ENCODE measurements around the gene MAST1. TPM values are rescaled to one million over a fixed set of nuclear protein-coding genes. Genes with fewer than 3 reads are reported as not detected.
"Not testable (repeated sequence)": the region's sequence is repeated elsewhere in the genome, so short reads cannot be mapped to it uniquely, and the experiment has no call there.

Gene MAST1
- total RNA-seq, 4 donors from 2014 or later: 0.50 to 0.91 (median 0.76) TPM

DNA sequence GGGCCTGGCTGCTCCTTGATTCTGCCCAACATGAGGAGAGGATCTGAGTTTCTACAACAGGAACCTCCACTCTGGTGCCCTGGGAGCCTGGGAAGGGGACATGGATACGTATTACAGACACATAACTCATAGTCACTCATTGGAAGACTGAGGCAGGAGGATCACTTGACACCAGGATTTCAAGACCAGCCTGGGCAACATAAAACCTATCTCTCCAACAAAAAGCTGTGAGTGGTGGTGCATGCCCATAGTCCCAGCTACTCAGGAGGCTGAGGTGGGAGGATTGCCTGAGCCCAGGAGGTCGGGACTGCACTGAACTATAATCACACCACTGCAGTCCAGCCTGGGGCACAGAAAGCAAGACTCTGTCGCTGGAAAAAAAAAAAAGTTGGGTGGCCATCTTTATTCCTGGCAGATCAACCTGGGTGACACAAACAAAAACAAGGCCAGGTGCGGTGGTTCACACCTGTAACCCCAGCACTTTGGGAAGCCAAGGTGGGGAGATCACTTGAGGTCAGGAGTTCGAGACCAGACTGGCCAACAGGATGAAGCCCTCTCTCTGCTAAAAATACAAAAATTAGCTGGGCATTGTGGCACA, 49.8 kb downstream of the MAST1 start:
- intact Hi-C loops (cut with DNase I): no loop called here
- DNase-seq (ENCODE audit: extremely low spot score): no peak
- peaks cover 28 to 40% (median 38%) of the 10 kb centered on the region in 4 donors for H3K4me1 ChIP-seq
- WGBS: 87% methylated on average over 5 of the region's 5 CpGs
- H3K9me3 ChIP-seq: peaks cover 0 to 13% (median 6%) of the 10 kb centered on the region in 4 donors
- no peak overlapping the region for H3K4me3 ChIP-seq
- H3K36me3 ChIP-seq: peaks cover 0 to 6% (median 3%) of the 10 kb centered on the region in 4 donors
- no peak overlapping the region for H3K27ac ChIP-seq (replicated peaks in 1 of 4)
- TF ChIP-seq EP300 (IDR thresholded peaks at IDR 0.05) (no peak), POLR2AphosphoS5 (IDR thresholded peaks at IDR 0.05) (no peak), POLR2A (IDR thresholded peaks at IDR 0.05; ENCODE audit: low read depth) (no peak)
- TF ChIP-seq, protein P1, sequence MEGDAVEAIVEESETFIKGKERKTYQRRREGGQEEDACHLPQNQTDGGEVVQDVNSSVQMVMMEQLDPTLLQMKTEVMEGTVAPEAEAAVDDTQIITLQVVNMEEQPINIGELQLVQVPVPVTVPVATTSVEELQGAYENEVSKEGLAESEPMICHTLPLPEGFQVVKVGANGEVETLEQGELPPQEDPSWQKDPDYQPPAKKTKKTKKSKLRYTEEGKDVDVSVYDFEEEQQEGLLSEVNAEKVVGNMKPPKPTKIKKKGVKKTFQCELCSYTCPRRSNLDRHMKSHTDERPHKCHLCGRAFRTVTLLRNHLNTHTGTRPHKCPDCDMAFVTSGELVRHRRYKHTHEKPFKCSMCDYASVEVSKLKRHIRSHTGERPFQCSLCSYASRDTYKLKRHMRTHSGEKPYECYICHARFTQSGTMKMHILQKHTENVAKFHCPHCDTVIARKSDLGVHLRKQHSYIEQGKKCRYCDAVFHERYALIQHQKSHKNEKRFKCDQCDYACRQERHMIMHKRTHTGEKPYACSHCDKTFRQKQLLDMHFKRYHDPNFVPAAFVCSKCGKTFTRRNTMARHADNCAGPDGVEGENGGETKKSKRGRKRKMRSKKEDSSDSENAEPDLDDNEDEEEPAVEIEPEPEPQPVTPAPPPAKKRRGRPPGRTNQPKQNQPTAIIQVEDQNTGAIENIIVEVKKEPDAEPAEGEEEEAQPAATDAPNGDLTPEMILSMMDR (IDR thresholded peaks at IDR 0.05): no peak
- peaks cover 0 to 43% (median 21%) of the 10 kb centered on the region in 4 donors for H3K27me3 ChIP-seq

DNA sequence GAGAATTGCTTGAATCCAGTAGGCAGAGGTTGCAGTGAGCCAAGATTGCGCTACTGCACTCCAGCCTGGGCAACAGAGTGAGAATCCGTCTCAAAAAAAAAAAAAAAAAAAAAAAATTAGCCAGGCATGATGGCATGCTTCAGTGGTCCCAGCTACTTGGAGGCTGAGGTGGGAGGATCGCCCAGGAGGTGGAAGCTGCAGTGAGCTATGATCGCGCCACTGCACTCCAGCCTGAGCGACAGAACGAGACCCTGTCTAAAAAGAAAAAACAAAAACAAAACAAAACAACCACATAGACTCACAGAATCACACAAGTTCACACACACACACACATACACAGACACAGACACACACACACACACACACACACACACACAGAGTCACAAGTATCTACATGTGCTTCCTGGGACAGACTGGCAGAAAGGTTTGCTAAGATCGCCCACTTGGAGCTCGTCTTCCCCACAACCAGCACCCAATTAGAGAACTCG, 52.0 kb downstream of the MAST1 start:
- intact Hi-C loops (cut with DNase I); DNase-seq (ENCODE audit: extremely low spot score); H3K9me3 ChIP-seq: not testable (repeated sequence)
- peaks cover 0 to 22% (median 9%) of the 10 kb centered on the region in 4 donors for H3K27me3 ChIP-seq
- peak overlapping the region; percentile 27 to 98 (median 91) for H3K4me3 ChIP-seq
- WGBS: 34% methylated on average over 10 of the region's 10 CpGs
- H3K36me3 ChIP-seq: peaks cover 13 to 27% (median 26%) of the 10 kb centered on the region in 4 donors
- H3K27ac ChIP-seq (replicated peaks in 1 of 4): peak overlapping the region; percentile 55 to 91 (median 80)
- H3K4me1 ChIP-seq: peaks cover 22 to 32% (median 30%) of the 10 kb centered on the region in 4 donors

DNA sequence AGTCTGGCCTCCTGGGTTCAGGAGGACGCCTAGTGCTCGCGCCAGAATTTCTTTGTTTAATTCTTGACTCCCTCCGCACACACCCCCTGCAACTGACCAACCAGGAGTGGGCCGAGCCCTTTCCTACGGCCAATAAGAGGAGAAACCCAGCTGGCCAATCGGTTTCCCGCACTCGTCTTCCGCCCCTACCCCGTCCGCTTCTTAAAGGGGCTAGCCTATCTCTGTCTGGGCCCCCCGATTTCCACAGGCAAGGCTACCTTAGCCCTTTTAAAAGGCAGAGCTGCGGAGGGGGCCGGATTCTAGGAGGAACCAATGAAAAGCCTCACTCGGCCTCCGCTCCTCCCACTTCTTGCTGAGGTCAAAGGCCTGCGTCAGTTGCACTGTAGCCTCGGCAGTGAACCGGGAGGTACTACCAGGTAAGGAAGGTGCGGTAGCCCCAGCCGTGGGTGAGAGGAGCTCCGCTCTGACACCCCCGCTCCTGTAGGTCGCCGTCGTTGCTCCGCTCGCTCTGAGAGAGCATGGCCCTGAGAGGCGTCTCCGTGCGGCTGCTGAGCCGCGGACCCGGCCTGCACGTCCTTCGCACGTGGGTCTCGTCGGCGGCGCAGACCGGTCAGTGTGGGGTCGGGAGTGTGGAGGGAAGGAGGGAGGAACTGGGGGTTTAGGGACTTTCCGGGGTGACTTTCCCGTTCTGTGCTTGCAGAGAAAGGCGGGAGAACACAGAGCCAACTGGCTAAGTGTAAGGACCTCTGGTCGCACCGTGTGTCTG, 52.7 kb downstream of the MAST1 start, which contains the start of gene GCDH:
Gene GCDH (plus strand): TSS at position 374 of the 766 bp plus-strand sequence. CDS start 145 bp downstream, at position 519.
- H3K4me3 ChIP-seq: peak within 1 kb of the TSS; percentile 91 to 98 (median 91)
- DNase-seq (ENCODE audit: extremely low spot score): peak; percentile 99
- H3K36me3 ChIP-seq: peaks cover 14 to 34% (median 30%) of the 10 kb centered on the region in 4 donors
- no peaks in the 10 kb centered on the region for H3K9me3 ChIP-seq
- TF ChIP-seq EP300 (IDR thresholded peaks at IDR 0.05) (no peak), POLR2AphosphoS5 (IDR thresholded peaks at IDR 0.05) (peak; percentile 86 to 93), POLR2A (IDR thresholded peaks at IDR 0.05; ENCODE audit: low read depth) (peak; percentile 47)
- TF ChIP-seq, protein P1 (IDR thresholded peaks at IDR 0.05): peak in 2 of 3 experiments; percentile 2 to 16
- H3K4me1 ChIP-seq: peaks cover 15 to 26% (median 24%) of the 10 kb centered on the region in 4 donors
- H3K27ac ChIP-seq (replicated peaks in 1 of 4): peak within 1 kb of the TSS; percentile 78 to 91 (median 88)
- intact Hi-C loops (cut with DNase I): no loop called here
- peaks cover 0 to 16% (median 3%) of the 10 kb centered on the region in 4 donors for H3K27me3 ChIP-seq
- WGBS: under 1% methylated on average over 47 of the region's 49 CpGs

DNA sequence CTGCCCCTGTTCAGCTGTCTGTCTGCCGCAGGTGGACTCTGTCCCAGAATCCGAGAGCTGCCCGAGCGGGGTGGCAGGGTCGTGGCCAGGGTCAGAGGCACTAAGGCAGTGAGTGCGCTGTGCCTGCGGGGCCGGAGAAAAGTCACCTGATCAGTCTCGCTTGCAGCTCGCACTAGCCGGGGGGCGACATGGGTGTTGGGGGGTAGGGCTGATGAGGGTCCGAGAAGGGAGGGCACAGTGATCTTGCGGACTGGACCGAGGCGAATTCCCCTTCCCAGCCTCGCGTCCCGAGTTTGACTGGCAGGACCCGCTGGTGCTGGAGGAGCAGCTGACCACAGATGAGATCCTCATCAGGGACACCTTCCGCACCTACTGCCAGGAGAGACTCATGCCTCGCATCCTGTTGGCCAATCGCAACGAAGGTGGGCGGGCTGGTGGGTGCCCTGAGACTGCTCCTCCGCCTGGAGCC, 53.3 kb downstream of the MAST1 start:
- H3K4me3 ChIP-seq: peak overlapping the region; percentile 91 to 98 (median 91)
- no peak for DNase-seq (ENCODE audit: extremely low spot score)
- intact Hi-C loops (cut with DNase I): no loop called here
- H3K27me3 ChIP-seq: peaks cover 0 to 9% (median 0%) of the 10 kb centered on the region in 4 donors
- peaks cover 18 to 40% (median 36%) of the 10 kb centered on the region in 4 donors for H3K36me3 ChIP-seq
- H3K4me1 ChIP-seq: peaks cover 14 to 24% (median 22%) of the 10 kb centered on the region in 4 donors
- TF ChIP-seq EP300 (IDR thresholded peaks at IDR 0.05): no peak
- no peak for TF ChIP-seq POLR2A (IDR thresholded peaks at IDR 0.05; ENCODE audit: low read depth)
- TF ChIP-seq, protein P1 (IDR thresholded peaks at IDR 0.05): no peak
- TF ChIP-seq POLR2AphosphoS5 (IDR thresholded peaks at IDR 0.05): no peak
- H3K9me3 ChIP-seq: no peaks in the 10 kb centered on the region
- peak overlapping the region; percentile 78 to 91 (median 88) for H3K27ac ChIP-seq (replicated peaks in 1 of 4)
- 5% methylated on average over 24 of the region's 26 CpGs for WGBS

DNA sequence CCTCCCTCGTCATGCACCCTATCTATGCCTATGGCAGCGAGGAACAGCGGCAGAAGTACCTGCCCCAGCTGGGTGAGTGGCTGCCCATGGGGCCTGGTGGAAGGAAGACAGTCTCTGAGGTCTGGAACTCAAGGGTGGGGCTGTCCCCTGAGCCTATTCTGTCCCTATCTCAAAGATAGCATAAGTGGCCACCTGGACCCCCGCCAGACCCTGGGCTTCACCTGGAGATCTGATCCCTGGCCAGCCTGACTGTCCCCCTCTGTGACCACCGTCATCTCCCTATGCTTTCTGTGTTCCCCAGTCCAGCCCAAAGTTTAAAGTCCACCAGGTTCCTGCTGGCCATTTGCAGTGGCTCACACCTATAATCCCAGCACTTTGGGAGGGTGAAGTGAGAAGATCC, 55.3 kb downstream of the MAST1 start:
- intact Hi-C loops (cut with DNase I): no loop called here
- Histone ChIP-seq H3K9me3 (no peaks in the 10 kb centered on the region), H3K27ac (replicated peaks in 1 of 4) (no peak overlapping the region), H3K36me3 (peaks cover 32 to 60% (median 54%) of the 10 kb centered on the region in 4 donors), H3K27me3 (no peaks in the 10 kb centered on the region), H3K4me1 (peaks cover 14 to 24% (median 22%) of the 10 kb centered on the region in 4 donors), H3K4me3 (no peak overlapping the region)
- no peak for TF ChIP-seq POLR2A (IDR thresholded peaks at IDR 0.05; ENCODE audit: low read depth)
- no peak for TF ChIP-seq POLR2AphosphoS5 (IDR thresholded peaks at IDR 0.05)
- WGBS: 92% methylated on average over 5 of the region's 5 CpGs
- DNase-seq (ENCODE audit: extremely low spot score): no peak
